Heart right ventricle (tissue), 16 donors: Measurements from ENCODE around the gene VANGL2. TPM values are rescaled to one million over a fixed set of nuclear protein-coding genes. Genes with fewer than 3 reads are reported as not detected.

Source experiments
- ATAC-seq, 8 donors: fragments of 200-7000 bp; cut with Tn5 transposase; one replicate each; pipeline ENCODE4 v1.9.1; 2020; ENCODE audit warnings: mild to moderate bottlenecking in 8 of 8, moderate library complexity in 8 of 8, moderate number of reproducible peaks in 1 of 8
- DNase-seq, 2 donors: peaks; one replicate each; pipeline ENCODE4 v3.0.0-alpha.2; 2020
- H3K27ac ChIP-seq, 10 donors: fragments of 200-600 bp; sonication (generic) in 2 of 10; one replicate each; pipeline versions ENCODE4 v1.5.0 to v1.8.0; 2020 to 2022; ENCODE audit warnings: mild to moderate bottlenecking in 3 of 10
- H3K27me3 ChIP-seq, 7 donors: fragments of 200-600 bp; one replicate each; pipeline ENCODE4 v1.8.0; 2021 to 2022; ENCODE audit warnings: mild to moderate bottlenecking in 2 of 7
- H3K36me3 ChIP-seq, 9 donors: fragments of 200-600 bp; sonication (generic) in 1 of 9; one replicate each; pipeline versions ENCODE4 v1.5.0 to v1.8.0; 2020 to 2022; ENCODE audit warnings: mild to moderate bottlenecking in 2 of 9
- H3K4me1 ChIP-seq, 9 donors: fragments of 200-600 bp; sonication (generic) in 1 of 9; one replicate each; pipeline versions ENCODE4 v1.5.0 to v1.8.0; 2020 to 2022; ENCODE audit warnings: mild to moderate bottlenecking in 4 of 9
- H3K4me3 ChIP-seq, 10 donors: fragments of 200-600 bp; sonication (generic) in 2 of 10; one replicate each; pipeline versions ENCODE4 v1.5.0 to v1.8.0; 2020 to 2022; ENCODE audit warnings: mild to moderate bottlenecking in 7 of 10, moderate library complexity in 2 of 10
- H3K9me3 ChIP-seq, 11 donors: fragments of 200-600 bp in 10 of 11; sonication (generic) in 2 of 11; one replicate each; pipeline versions ENCODE4 v1.5.0 to v1.8.0; 2013 to 2022; ENCODE audit warnings: mild to moderate bottlenecking in 2 of 11, control low read depth in 1 of 11, moderate library complexity in 1 of 11
- WGBS, 2 donors: extraction: QIAGEN DNeasy Blood & Tissue Kit; methylation state at CpG; one replicate each; pipeline ENCODE4 v1.1.7; 2013; ENCODE audit warnings: inconsistent platforms in 1 of 2; 5-methylcytosine and 5-hydroxymethylcytosine counted together
- intact Hi-C, 10 donors: fragments of 100-400 bp; cut with DNase I; formaldehyde crosslinking; loops; one replicate each; pipeline versions ENCODE4 v1.11.1 to v1.14.2; 2022
- polyA plus RNA-seq, 2 donors: library from polyadenylated mRNA; stranded (reverse); fragments of 200-250 nt; gene quantifications; one replicate each; pipeline ENCODE4 v1.2.3, GENCODE V29; 2013
- total RNA-seq, 10 donors: library from RNA; stranded (reverse); fragmentation: NEBNext Ultra II Directional in 3 of 10; extraction: Animal tissue kit (Norgen Biotek cat#: 25700) in 3 of 10; gene quantifications; one replicate each; pipeline versions ENCODE4 v1.2.1 to v1.2.4, GENCODE V29; 2021 to 2023
- TF ChIP-seq, protein P1 (sequence below), 9 donors: fragments of 200-600 bp; sonication (generic) in 2 of 9; IDR thresholded peaks; one replicate each; pipeline versions ENCODE4 v1.5.0 to v1.8.0; 2021 to 2022; ENCODE audit warnings: antibody characterized with exemption in 9 of 9, mild to moderate bottlenecking in 5 of 9, moderate library complexity in 1 of 9
- donor health status: Arrhythmogenic right ventricular cardiomyopathy.
- donor health status: ischemic (EF 13 %, LVEDD 7.1; RV severe dilation, severe dysfunction).
- donor health status: healthy with polysubstance abuse.
- donor health status: DM: no; HTN: yes; CAD: no.
- donor health status: DM: no; HTN: no; CAD: no.
- donor health status: ischemic (EF 25% LVEDD 6.9; RV normal size, moderate dysfunction).
- donor health status: ischemic (EF 25% LVEDD 5.7; RV mildly dilated, moderate dysfunction).
- donor health status: healthy.
- donor health status: DM: yes; HTN: yes; CAD: no.
- donor health status: Ischemic cardiomyopathy.
- donor health status: ischemic (EF 35%, LVEDD 5.7; RV mildly dilated, moderate dysfunction).
- donor health status: nonischemic (EF 11% LVEDD 7.7; RV severe dilation, severe dysfunction).
- donor health status: DM: yes; HTN: yes; CAD: no.
- donor health status: PGD.
- donor health status: ischemic (EF 29% LVEDD 5.4; RV normal size, mild dysfunction).
- donor health status: nonischemic (EF 23%, LVEDD 6.1; RV moderate dilation, normal function).

Gene VANGL2
- total and polyA plus RNA-seq, 12 donors, result 0.68 to 4.1 (median 1.9) TPM

DNA sequence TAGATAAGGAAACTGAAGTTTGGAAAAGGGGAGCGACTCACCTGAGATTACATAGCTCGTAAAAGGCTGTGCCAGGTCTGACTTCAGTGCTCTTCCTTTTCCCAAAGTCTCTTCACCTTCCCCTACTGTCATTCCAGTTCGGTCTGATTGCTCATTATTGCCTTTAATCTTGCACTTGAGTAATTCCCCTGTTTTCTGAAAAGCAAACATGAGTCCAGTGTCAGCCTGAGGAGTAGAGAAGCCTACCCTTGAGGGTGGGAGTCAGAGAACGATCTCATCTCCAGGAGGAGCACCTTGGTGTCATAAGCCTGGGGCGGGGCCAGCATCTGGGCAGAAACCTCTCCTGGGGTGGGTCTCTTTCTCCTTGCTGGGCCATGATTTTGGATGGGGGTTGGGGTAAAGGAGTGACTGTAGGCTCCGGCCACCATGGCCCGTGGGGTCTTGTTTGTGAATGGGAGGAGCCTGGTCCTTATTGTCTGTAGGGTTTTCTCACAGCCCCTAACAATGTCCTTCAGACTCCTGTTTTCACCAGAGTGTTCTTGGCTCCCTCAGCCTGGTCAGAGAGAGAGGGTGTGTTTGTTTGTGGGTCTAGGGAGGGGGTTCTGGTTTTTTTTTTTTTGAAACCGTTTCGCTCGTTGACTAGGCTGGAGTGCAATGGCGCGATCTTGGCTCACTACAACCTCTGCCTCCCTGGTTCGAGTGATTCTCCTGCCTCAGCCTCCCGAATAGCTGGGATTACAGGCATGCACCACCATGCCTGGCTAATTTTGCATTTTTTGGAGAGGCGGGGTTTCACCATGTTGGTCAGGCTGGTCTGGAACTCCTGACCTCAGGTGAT, 6.0 kb downstream of the VANGL2 start:
- TF ChIP-seq, protein P1, sequence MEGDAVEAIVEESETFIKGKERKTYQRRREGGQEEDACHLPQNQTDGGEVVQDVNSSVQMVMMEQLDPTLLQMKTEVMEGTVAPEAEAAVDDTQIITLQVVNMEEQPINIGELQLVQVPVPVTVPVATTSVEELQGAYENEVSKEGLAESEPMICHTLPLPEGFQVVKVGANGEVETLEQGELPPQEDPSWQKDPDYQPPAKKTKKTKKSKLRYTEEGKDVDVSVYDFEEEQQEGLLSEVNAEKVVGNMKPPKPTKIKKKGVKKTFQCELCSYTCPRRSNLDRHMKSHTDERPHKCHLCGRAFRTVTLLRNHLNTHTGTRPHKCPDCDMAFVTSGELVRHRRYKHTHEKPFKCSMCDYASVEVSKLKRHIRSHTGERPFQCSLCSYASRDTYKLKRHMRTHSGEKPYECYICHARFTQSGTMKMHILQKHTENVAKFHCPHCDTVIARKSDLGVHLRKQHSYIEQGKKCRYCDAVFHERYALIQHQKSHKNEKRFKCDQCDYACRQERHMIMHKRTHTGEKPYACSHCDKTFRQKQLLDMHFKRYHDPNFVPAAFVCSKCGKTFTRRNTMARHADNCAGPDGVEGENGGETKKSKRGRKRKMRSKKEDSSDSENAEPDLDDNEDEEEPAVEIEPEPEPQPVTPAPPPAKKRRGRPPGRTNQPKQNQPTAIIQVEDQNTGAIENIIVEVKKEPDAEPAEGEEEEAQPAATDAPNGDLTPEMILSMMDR (IDR thresholded peaks at IDR 0.05), result no peak
- Histone ChIP-seq H3K27ac (no peak overlapping the region), H3K4me1 (peaks cover 4 to 32% (median 19%) of the 10 kb centered on the region in 9 donors), H3K36me3 (no peaks in the 10 kb centered on the region), H3K9me3 (no peaks in the 10 kb centered on the region), H3K27me3 (peaks cover 0 to 8% (median 0%) of the 10 kb centered on the region in 7 donors), H3K4me3 (no peak overlapping the region)
- intact Hi-C loops, result no loop called here
- 93 to 94% methylated on average over 15 of the region's 15 CpGs for WGBS, 2 donors
- DNase-seq, result no peak
- ATAC-seq, result no peak

DNA sequence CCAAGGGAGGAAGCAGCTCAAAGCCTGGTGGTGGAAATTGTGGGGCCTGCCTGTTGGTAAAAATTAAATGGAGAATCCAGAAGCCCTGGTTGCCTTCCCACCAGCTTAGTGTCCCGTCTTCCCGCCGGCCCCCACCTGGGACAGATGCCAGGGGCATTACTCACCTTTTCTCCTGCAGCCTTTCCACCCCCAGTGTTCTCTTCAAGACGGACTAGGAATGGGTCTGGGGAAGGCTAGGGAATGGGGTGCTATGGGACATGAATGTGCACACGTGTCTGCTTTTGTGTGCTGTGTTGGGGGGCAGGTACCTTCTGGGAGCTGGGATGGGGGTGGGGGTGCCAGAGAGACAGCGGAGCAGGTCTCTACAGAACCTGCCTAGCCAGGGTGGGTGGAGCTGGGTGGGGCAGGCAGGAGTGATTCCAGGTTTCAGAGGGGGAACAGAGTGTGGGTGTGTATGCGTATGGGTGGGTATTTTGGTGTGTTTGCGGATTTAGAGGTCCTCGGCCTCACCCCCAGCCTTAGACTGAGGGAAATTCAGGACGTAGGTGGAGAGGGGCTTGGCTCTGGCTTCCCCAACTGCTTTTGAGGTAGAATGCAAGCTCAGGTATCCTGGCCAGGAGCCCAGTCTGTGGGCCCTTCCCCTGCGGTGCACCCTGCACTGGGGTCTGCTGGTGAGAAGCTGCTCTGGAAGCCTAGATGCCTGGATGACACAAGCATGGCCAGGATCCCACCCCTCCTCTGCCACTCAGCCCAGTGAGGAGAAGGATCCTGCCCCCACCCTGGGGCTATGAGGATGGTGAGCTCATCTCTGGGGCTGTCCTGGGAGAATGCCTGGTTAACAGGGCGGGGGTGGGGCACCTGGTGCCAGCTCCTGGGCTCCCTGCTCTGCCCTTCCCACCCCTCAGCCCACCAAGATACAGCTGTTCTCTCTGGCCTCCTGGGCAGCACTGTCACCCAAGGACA, 7.8 kb downstream of the VANGL2 start:
- intact Hi-C loops, result no loop called here
- peaks cover 0 to 16% (median 7%) of the 10 kb centered on the region in 9 donors for H3K4me1 ChIP-seq
- no peak overlapping the region for H3K27ac ChIP-seq
- H3K4me3 ChIP-seq, result no peak overlapping the region
- no peaks in the 10 kb centered on the region for H3K9me3 ChIP-seq
- TF ChIP-seq, protein P1 (IDR thresholded peaks at IDR 0.05), result no peak
- no peaks in the 10 kb centered on the region for H3K36me3 ChIP-seq
- DNase-seq (no peak), ATAC-seq (no peak)
- no peaks in the 10 kb centered on the region for H3K27me3 ChIP-seq
- 94 to 95% methylated on average over 12 of the region's 12 CpGs for WGBS, 2 donors

DNA sequence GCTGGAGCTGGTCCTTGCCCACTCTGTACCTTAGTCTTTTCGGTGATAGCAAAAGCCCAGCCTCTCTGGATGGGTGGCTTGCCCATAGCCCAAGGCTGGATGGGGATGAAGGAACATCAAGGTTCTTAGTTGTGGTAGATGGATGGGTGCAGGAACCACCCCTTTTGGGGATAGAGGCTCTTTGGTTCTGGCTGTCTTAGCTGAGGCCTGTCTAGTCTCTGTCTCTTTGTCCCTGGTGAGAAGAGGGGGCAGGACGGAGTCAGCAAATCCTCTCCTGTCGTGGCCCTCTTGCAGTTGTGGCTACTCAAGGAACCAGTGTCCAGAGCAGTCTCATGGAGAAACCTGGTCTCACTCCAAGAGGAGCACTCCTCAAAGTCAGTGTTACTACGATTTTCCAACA, 8.5 kb downstream of the VANGL2 start:
- H3K9me3 ChIP-seq, result no peaks in the 10 kb centered on the region
- no peak overlapping the region for H3K4me3 ChIP-seq
- ATAC-seq, result no peak
- H3K36me3 ChIP-seq, result no peaks in the 10 kb centered on the region
- H3K27me3 ChIP-seq, result no peaks in the 10 kb centered on the region
- H3K27ac ChIP-seq, result no peak overlapping the region
- no peak for DNase-seq
- TF ChIP-seq, protein P1 (IDR thresholded peaks at IDR 0.05), result no peak
- intact Hi-C loops, result no loop called here
- WGBS, 2 donors, result 88% methylated on average over 4 of the region's 4 CpGs
- H3K4me1 ChIP-seq, result peaks cover 0 to 8% (median 3%) of the 10 kb centered on the region in 9 donors

DNA sequence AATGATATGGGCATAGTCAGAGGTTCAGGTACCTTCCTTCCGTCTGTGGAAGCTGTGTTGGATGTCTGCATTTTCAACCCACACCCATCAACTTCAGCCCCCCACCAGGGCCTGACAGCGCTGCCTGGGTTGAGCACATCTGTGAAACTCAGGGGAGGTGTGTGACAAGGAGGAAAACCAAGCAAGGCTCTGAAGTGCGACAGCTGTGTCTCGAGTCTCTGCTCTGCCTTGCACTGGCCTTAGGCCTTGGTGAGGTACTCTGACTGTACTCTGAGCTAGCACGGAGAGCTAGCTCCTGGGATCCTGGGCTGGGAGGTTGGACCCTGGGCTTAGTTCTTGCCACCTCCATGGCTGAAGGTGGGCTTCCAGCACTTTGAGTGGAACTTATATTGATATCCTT, 9.1 kb downstream of the VANGL2 start:
- Histone ChIP-seq H3K4me3 (no peak overlapping the region), H3K36me3 (no peaks in the 10 kb centered on the region), H3K27ac (no peak overlapping the region), H3K9me3 (no peaks in the 10 kb centered on the region), H3K4me1 (peaks cover 0 to 3% (median 0%) of the 10 kb centered on the region in 9 donors), H3K27me3 (no peaks in the 10 kb centered on the region)
- TF ChIP-seq, protein P1 (IDR thresholded peaks at IDR 0.05), result no peak
- intact Hi-C loops, result no loop called here
- DNase-seq (no peak), ATAC-seq (no peak)
- WGBS, 2 donors, result 80 to 85% methylated on average over 5 of the region's 5 CpGs
